Activated naive CD8-positive, alpha-beta T cell treated with anti-CD3 and anti-CD28 coated beads for 36 hours (primary cell): ENCODE results near the gene KRT3. TPM values are rescaled to one million over a fixed set of nuclear protein-coding genes. Genes with fewer than 3 reads are reported as not detected.

ENCODE experiments used
- DNase-seq: peaks from one replicate; pipeline ENCODE4 v3.0.0; 2021
- H3K27ac Mint-ChIP-seq: one replicate; pipeline ENCODE4 v1.8.0; 2022; ENCODE audit warnings: mild to moderate bottlenecking, moderate library complexity, mixed read lengths
- H3K27me3 Mint-ChIP-seq: one replicate; pipeline ENCODE4 v1.8.0; 2022; ENCODE audit warnings: mild to moderate bottlenecking, mixed read lengths
- H3K36me3 Mint-ChIP-seq: one replicate; pipeline ENCODE4 v1.8.0; 2021; ENCODE audit warnings: mild to moderate bottlenecking, mixed read lengths
- H3K4me1 Mint-ChIP-seq: one replicate; pipeline ENCODE4 v1.8.0; 2021; ENCODE audit warnings: mixed read lengths
- H3K4me3 Mint-ChIP-seq: one replicate; pipeline ENCODE4 v1.8.0; 2022; ENCODE audit warnings: mild to moderate bottlenecking, moderate library complexity, mixed read lengths
- H3K9me3 Mint-ChIP-seq: one replicate; pipeline ENCODE4 v1.8.0; 2022; ENCODE audit warnings: mixed read lengths
- total RNA-seq, 2 experiments: library from RNA; stranded (reverse); gene quantifications; one replicate each; pipeline ENCODE4 v1.2.3, GENCODE V29; 2021

Gene KRT3
- total RNA-seq, 2 experiments from 2014 or later: not detected

GRCh38 chr12:52788876-52789636 lies 6.9 kb downstream of the KRT3 start:
- DNase-seq: no peak
- H3K9me3 Mint-ChIP-seq: no peaks in the 10 kb centered on the region
- H3K4me1 Mint-ChIP-seq: peaks cover 18% of the 10 kb centered on the region
- H3K36me3 Mint-ChIP-seq: no peaks in the 10 kb centered on the region
- peaks cover 33% of the 10 kb centered on the region for H3K27me3 Mint-ChIP-seq
- H3K27ac Mint-ChIP-seq: no peak overlapping the region
- no peak overlapping the region for H3K4me3 Mint-ChIP-seq

- Mint-ChIP-seq H3K36me3 (no peaks in the 10 kb centered on the region), H3K9me3 (no peaks in the 10 kb centered on the region), H3K27me3 (peaks cover 36% of the 10 kb centered on the region), H3K4me3 (no peak overlapping the region), H3K4me1 (peaks cover 16% of the 10 kb centered on the region), H3K27ac (no peak overlapping the region)
- no peak for DNase-seq
Observed at GRCh38 chr12:52788192-52788875, 7.6 kb downstream of the KRT3 start.

GRCh38 chr12:52787324-52788191 lies 8.4 kb downstream of the KRT3 start:
- peaks cover 36% of the 10 kb centered on the region for H3K27me3 Mint-ChIP-seq
- no peak overlapping the region for H3K4me3 Mint-ChIP-seq
- H3K9me3 Mint-ChIP-seq: no peaks in the 10 kb centered on the region
- H3K4me1 Mint-ChIP-seq: peaks cover 16% of the 10 kb centered on the region
- no peak overlapping the region for H3K27ac Mint-ChIP-seq
- no peak for DNase-seq
- H3K36me3 Mint-ChIP-seq: no peaks in the 10 kb centered on the region

- Mint-ChIP-seq H3K4me3 (no peak overlapping the region), H3K36me3 (no peaks in the 10 kb centered on the region), H3K4me1 (peaks cover 4% of the 10 kb centered on the region), H3K9me3 (no peaks in the 10 kb centered on the region), H3K27me3 (peaks cover 26% of the 10 kb centered on the region), H3K27ac (no peak overlapping the region)
- DNase-seq: no peak
Observed at GRCh38 chr12:52784909-52785308, 11.0 kb downstream of the KRT3 start.

GRCh38 chr12:52783563-52784316 lies 12.2 kb downstream of the KRT3 start:
- H3K4me1 Mint-ChIP-seq: no peaks in the 10 kb centered on the region
- no peak overlapping the region for H3K4me3 Mint-ChIP-seq
- no peak for DNase-seq
- no peaks in the 10 kb centered on the region for H3K9me3 Mint-ChIP-seq
- H3K27me3 Mint-ChIP-seq: peaks cover 14% of the 10 kb centered on the region
- H3K36me3 Mint-ChIP-seq: no peaks in the 10 kb centered on the region
- H3K27ac Mint-ChIP-seq: no peak overlapping the region

GRCh38 chr12:52782502-52782901 lies 13.4 kb downstream of the KRT3 start:
- Mint-ChIP-seq H3K36me3 (no peaks in the 10 kb centered on the region), H3K27me3 (peaks cover 4% of the 10 kb centered on the region), H3K27ac (no peak overlapping the region), H3K9me3 (no peaks in the 10 kb centered on the region), H3K4me1 (no peaks in the 10 kb centered on the region), H3K4me3 (no peak overlapping the region)
- DNase-seq: no peak

- Mint-ChIP-seq H3K4me1 (no peaks in the 10 kb centered on the region), H3K27me3 (peaks cover 4% of the 10 kb centered on the region), H3K36me3 (no peaks in the 10 kb centered on the region), H3K9me3 (no peaks in the 10 kb centered on the region), H3K27ac (no peak overlapping the region), H3K4me3 (no peak overlapping the region)
- DNase-seq: no peak
Observed at GRCh38 chr12:52781399-52782082, 14.4 kb downstream of the KRT3 start.

- no peaks in the 10 kb centered on the region for H3K4me1 Mint-ChIP-seq
- H3K27me3 Mint-ChIP-seq: peaks cover 4% of the 10 kb centered on the region
- no peaks in the 10 kb centered on the region for H3K36me3 Mint-ChIP-seq
- DNase-seq: no peak
- no peak overlapping the region for H3K4me3 Mint-ChIP-seq
- no peaks in the 10 kb centered on the region for H3K9me3 Mint-ChIP-seq
- no peak overlapping the region for H3K27ac Mint-ChIP-seq
Observed at GRCh38 chr12:52779914-52780313, 16.0 kb downstream of the KRT3 start.

GRCh38 chr12:52778833-52779232 lies 17.1 kb downstream of the KRT3 start:
- Mint-ChIP-seq H3K4me1 (no peaks in the 10 kb centered on the region), H3K36me3 (no peaks in the 10 kb centered on the region), H3K9me3 (no peaks in the 10 kb centered on the region), H3K27me3 (peaks cover under 1% of the 10 kb centered on the region), H3K27ac (no peak overlapping the region), H3K4me3 (no peak overlapping the region)
- no peak for DNase-seq

GRCh38 chr12:52777566-52777965 lies 18.4 kb downstream of the KRT3 start:
- Mint-ChIP-seq H3K27me3 (no peaks in the 10 kb centered on the region), H3K4me1 (no peaks in the 10 kb centered on the region), H3K9me3 (no peaks in the 10 kb centered on the region), H3K36me3 (no peaks in the 10 kb centered on the region), H3K27ac (no peak overlapping the region), H3K4me3 (no peak overlapping the region)
- no peak for DNase-seq

- H3K4me1 Mint-ChIP-seq: no peaks in the 10 kb centered on the region
- H3K27me3 Mint-ChIP-seq: no peaks in the 10 kb centered on the region
- no peak within 1 kb of the TSS for H3K4me3 Mint-ChIP-seq
- no peak within 1 kb of the TSS for H3K27ac Mint-ChIP-seq
- H3K36me3 Mint-ChIP-seq: no peaks in the 10 kb centered on the region
- no peak for DNase-seq
- no peaks in the 10 kb centered on the region for H3K9me3 Mint-ChIP-seq
Observed at GRCh38 chr12:52776913-52777395, 19.0 kb downstream of the KRT3 start, which contains the start of gene KRT76. Gene KRT76 (minus strand): TSS chr12:52777345. CDS start chr12:52777291, 54 bp downstream.

- no peak overlapping the region for H3K4me3 Mint-ChIP-seq
- H3K4me1 Mint-ChIP-seq: no peaks in the 10 kb centered on the region
- DNase-seq: no peak
- H3K36me3 Mint-ChIP-seq: no peaks in the 10 kb centered on the region
- H3K27ac Mint-ChIP-seq: no peak overlapping the region
- no peaks in the 10 kb centered on the region for H3K27me3 Mint-ChIP-seq
- H3K9me3 Mint-ChIP-seq: no peaks in the 10 kb centered on the region
Observed at GRCh38 chr12:52776435-52776834, 19.5 kb downstream of the KRT3 start.

GRCh38 chr12:52774629-52775250 lies 21.2 kb downstream of the KRT3 start:
- Mint-ChIP-seq H3K4me3 (no peak overlapping the region), H3K27ac (no peak overlapping the region), H3K4me1 (no peaks in the 10 kb centered on the region), H3K36me3 (no peaks in the 10 kb centered on the region), H3K9me3 (peaks cover 1% of the 10 kb centered on the region), H3K27me3 (no peaks in the 10 kb centered on the region)
- no peak for DNase-seq

- H3K4me3 Mint-ChIP-seq: no peak overlapping the region
- no peak for DNase-seq
- H3K9me3 Mint-ChIP-seq: peaks cover 1% of the 10 kb centered on the region
- H3K27me3 Mint-ChIP-seq: no peaks in the 10 kb centered on the region
- H3K4me1 Mint-ChIP-seq: no peaks in the 10 kb centered on the region
- no peak overlapping the region for H3K27ac Mint-ChIP-seq
- no peaks in the 10 kb centered on the region for H3K36me3 Mint-ChIP-seq
Observed at GRCh38 chr12:52772772-52773171, 23.1 kb downstream of the KRT3 start.
